AG04450 (cell line): ENCODE results near the gene OR51B5. TPM values are rescaled to one million over a fixed set of nuclear protein-coding genes. Genes with fewer than 3 reads are reported as not detected.
"Not testable (repeated sequence)": the region's sequence is repeated elsewhere in the genome, so short reads cannot be mapped to it uniquely, and the experiment has no call there.

Experiments
- CTCF ChIA-PET: fragments of 300-600, 350-600 bp; formaldehyde crosslinking; extraction: SDS; loops from one replicate; lab custom pipeline; 2022; ENCODE audit warnings: antibody characterized with exemption, inconsistent platforms; lab: Charles Lee
- POLR2A ChIA-PET: fragments of 350-600 bp; formaldehyde crosslinking; extraction: SDS; loops from one replicate; lab custom pipeline; 2021; ENCODE audit warnings: antibody characterized with exemption, inconsistent platforms; lab: Yijun Ruan, JAX
- DNase-seq: peaks from one replicate; pipeline ENCODE4 v3.0.0-alpha.2; 2011; ENCODE audit warnings: low read depth, low spot score
- H3K27ac ChIP-seq: one replicate; pipeline ENCODE4 v1.5.1; 2012; ENCODE audit warnings: low read depth, low read length, control low read depth
- H3K27me3 ChIP-seq: one replicate; pipeline ENCODE4 v1.6.0; 2012; ENCODE audit warnings: low read length; ENCODE audit not compliant: control insufficient read depth, insufficient read depth
- H3K4me3 ChIP-seq: 2 replicates; pipeline ENCODE4 v1.5.1; 2011; ENCODE audit warnings: mild to moderate bottlenecking, low read depth, low read length, control low read depth
- H3K9me3 ChIP-seq: 2 replicates; pipeline ENCODE4 v1.5.1; 2012; ENCODE audit warnings: low read length; ENCODE audit not compliant: control insufficient read depth, insufficient read depth
- polyA plus RNA-seq: library from polyadenylated mRNA; depleted of rRNA; stranded (reverse); fragments of >200 nt; gene quantifications from 2 replicates; pipeline ENCODE4 v1.2.3, GENCODE V29; 2011
- TF ChIP-seq, protein P1 (sequence below): IDR thresholded peaks from 2 replicates; pipeline ENCODE4 v1.5.1; 2011; ENCODE audit warnings: low read depth, low read length, control low read depth, inconsistent platforms

OR51B5 gene
- polyA plus RNA-seq, 1 experiment, result 0.84 TPM

DNA sequence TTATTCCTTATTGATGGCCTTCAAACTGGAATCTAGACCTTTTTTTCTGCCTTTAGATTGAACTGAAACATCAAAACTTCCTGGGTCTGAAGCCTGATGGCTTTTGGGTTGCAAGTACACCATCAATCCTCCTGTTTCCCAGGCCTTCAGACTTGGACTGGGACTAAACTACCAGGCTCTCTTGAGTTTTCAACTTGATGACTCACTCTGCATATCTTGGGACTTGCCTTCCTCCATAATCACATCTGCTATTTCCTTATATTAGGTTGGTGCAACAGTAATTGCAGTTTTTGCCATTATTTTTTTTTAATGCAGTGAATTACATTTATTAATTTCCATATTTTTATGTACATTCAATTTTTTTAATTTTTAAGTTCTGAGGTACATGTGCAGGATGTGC, 7.0 kb downstream of the OR51B5 start:
- CTCF ChIA-PET, result no interaction called here

DNA sequence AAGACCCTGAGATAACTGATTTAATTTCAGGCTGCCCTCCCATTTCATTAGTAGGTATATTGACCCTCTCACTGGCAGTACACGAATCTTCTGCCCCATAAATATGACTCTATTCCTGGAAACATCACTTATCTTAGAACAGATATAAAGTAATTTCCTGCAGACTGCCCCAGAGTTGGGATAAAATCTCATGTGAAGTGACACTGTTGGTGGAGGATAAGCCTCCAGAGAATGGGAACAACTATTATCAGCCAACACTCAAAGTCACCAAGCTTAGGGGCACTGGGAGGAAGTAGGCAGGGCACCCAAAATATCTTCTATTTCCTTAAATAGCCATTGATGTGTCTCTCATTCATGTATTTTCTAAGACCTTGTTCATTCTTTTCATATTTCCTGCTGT, 8.2 kb downstream of the OR51B5 start:
- no peaks in the 10 kb centered on the region for H3K27me3 ChIP-seq
- no peak overlapping the region for H3K27ac ChIP-seq
- H3K4me3 ChIP-seq, result no peak overlapping the region
- CTCF ChIA-PET, result no interaction called here
- TF ChIP-seq, protein P1, sequence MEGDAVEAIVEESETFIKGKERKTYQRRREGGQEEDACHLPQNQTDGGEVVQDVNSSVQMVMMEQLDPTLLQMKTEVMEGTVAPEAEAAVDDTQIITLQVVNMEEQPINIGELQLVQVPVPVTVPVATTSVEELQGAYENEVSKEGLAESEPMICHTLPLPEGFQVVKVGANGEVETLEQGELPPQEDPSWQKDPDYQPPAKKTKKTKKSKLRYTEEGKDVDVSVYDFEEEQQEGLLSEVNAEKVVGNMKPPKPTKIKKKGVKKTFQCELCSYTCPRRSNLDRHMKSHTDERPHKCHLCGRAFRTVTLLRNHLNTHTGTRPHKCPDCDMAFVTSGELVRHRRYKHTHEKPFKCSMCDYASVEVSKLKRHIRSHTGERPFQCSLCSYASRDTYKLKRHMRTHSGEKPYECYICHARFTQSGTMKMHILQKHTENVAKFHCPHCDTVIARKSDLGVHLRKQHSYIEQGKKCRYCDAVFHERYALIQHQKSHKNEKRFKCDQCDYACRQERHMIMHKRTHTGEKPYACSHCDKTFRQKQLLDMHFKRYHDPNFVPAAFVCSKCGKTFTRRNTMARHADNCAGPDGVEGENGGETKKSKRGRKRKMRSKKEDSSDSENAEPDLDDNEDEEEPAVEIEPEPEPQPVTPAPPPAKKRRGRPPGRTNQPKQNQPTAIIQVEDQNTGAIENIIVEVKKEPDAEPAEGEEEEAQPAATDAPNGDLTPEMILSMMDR, result no peak
- no peaks in the 10 kb centered on the region for H3K9me3 ChIP-seq
- POLR2A ChIA-PET, result no interaction called here
- no peak for DNase-seq

More for the DNA sequence above, 7.0 kb downstream of the OR51B5 start:
- H3K27ac ChIP-seq, result no peak overlapping the region
- no peaks in the 10 kb centered on the region for H3K27me3 ChIP-seq
- DNase-seq, result no peak
- H3K4me3 ChIP-seq, result no peak overlapping the region
- POLR2A ChIA-PET, result no interaction called here
- TF ChIP-seq, protein P1, result no peak
- H3K9me3 ChIP-seq, result no peaks in the 10 kb centered on the region

DNA sequence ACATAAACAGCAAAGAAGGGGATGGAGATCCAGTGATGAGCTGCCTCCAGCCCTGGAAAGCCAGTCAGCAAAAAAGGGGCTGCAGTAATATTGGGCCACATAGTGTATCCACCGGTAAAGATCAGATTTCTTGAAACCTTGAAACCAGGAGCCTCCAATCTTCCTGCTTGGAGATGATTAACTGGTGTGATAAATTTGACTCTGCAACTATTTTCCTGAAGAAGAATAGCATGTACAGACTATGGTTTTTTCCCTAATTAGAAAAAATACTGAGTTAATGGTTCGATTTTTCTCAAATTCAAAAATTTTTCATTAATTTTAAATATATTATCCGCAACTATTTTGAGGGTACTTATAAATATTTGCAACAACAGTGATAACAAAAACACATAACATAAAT, 19.1 kb downstream of the OR51B5 start, which contains the start of gene OR51B2:
Gene OR51B2, minus strand, starts transcription at position 101 of the 400 bp plus-strand sequence. Its CDS starts 0 bp downstream, at position 101.
- Histone ChIP-seq H3K27me3 (no peaks in the 10 kb centered on the region), H3K9me3 (no peaks in the 10 kb centered on the region), H3K27ac (no peak within 1 kb of the TSS), H3K4me3 (no peak within 1 kb of the TSS)
- POLR2A ChIA-PET, result no interaction called here
- TF ChIP-seq, protein P1, result no peak
- CTCF ChIA-PET, result no interaction called here
- DNase-seq, result no peak

DNA sequence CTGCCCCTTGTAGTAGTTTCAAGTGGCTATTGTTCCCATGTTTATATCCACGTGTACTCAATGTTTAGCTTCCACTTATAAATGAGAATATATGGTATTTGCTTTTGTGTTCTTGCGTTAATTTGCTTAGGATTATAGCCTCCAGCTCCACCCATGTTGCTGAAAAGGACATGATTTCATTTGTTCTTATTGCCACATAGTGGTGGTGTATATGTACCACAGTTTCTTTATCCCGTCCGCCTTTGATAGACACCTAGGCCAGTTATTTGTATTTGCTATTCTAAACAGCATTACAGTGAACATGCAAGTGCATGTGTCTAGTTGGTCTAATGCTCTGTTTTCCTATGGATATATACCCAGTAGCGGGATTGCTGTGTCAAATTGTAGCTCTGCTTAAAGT, 26.0 kb downstream of the OR51B5 start:
- no peaks in the 10 kb centered on the region for H3K9me3 ChIP-seq
- H3K4me3 ChIP-seq, result no peak overlapping the region
- CTCF ChIA-PET, result interaction anchor here (1.2 kb wide), 1 partner anchor 18 kb away, joined by 3 read pairs; no protein-coding TSS in a partner anchor
- H3K27ac ChIP-seq, result no peak overlapping the region
- DNase-seq, result no peak
- POLR2A ChIA-PET, result no interaction called here
- H3K27me3 ChIP-seq, result no peaks in the 10 kb centered on the region
- TF ChIP-seq, protein P1, result no peak

DNA sequence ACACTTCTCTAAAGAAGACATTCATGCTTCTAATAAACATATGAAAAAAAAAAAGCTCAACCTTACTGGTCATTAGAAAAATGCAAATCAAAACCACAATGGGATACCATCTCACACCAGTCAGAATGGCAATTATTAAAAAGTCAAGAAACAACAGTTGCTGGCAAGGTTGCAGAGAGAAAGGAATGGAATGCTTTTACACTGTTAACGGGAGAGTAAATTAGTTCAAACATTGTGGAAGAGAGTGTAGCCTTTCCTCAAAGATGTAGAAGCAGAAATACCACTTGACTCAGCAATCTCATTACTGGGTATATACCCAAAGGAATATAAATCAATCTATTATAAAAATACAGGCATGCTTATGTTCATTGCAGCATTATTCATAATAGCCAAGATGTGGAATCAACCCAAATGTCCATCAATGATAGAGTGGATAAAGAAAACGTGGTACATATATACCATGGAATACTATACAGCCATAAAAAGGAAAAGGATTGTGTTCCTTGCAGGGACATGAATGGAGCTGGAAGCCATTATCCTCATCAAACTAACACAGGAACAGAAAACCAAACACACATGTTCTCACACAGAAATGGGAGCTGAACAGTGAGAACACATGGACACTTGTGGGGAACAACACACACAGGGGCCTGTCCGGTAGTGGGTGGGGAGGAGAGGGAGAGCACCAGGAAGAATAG, 29.8 kb downstream of the OR51B5 start:
- H3K9me3 ChIP-seq, H3K27me3 ChIP-seq, H3K27ac ChIP-seq, H3K4me3 ChIP-seq, DNase-seq, POLR2A ChIA-PET: not testable (repeated sequence)
- CTCF ChIA-PET, result interaction anchor here (0.8 kb wide), 1 partner anchor 23 kb away, joined by 3 read pairs; no protein-coding TSS in a partner anchor
